Thoracic aorta (tissue), 2 donors: ENCODE measurements around the gene SCYL1. TPM values are rescaled to one million over a fixed set of nuclear protein-coding genes. Genes with fewer than 3 reads are reported as not detected.

Experiments used
- ATAC-seq: fragments of 150-250 bp; one replicate; pipeline ENCODE4 v1.8.0; 2017; ENCODE audit warnings: low read depth; ENCODE audit not compliant: insufficient number of reproducible peaks, low FRiP score
- DNase-seq: peaks from one replicate; pipeline ENCODE4 v3.0.0-alpha.2; 2020; ENCODE audit warnings: low spot score
- H3K27ac ChIP-seq, 2 donors: fragments of 200-600 bp; sonication (generic); 1 replicate in 1 of 2; 2 replicates in 1 of 2; pipeline ENCODE4 v1.5.1; 2016; ENCODE audit warnings: mild to moderate bottlenecking in 2 of 2, moderate library complexity in 2 of 2
- H3K27me3 ChIP-seq: fragments of 200-600 bp; sonication (generic); replicated peaks from 2 replicates; pipeline ENCODE4 v1.6.0; 2016; ENCODE audit warnings: mild to moderate bottlenecking; ENCODE audit not compliant: insufficient read depth
- H3K36me3 ChIP-seq: fragments of 200-600 bp; sonication (generic); one replicate; pipeline ENCODE4 v1.5.1; 2016
- H3K4me1 ChIP-seq, 2 donors: fragments of 200-600 bp; sonication (generic); 1 replicate in 1 of 2; 2 replicates in 1 of 2; pipeline versions ENCODE4 v1.5.1 to v1.6.0; 2016; ENCODE audit warnings: low read depth in 2 of 2, mild to moderate bottlenecking in 1 of 2; ENCODE audit not compliant: control insufficient read depth in 1 of 2
- H3K4me3 ChIP-seq: fragments of 200-600 bp; sonication (generic); 2 replicates; pipeline ENCODE4 v1.5.1; 2016; ENCODE audit warnings: mild to moderate bottlenecking
- H3K9me3 ChIP-seq: fragments of 200-600 bp; sonication (generic); 2 replicates; pipeline ENCODE4 v1.5.1; 2016
- CTCF ChIP-seq: fragments of 200-600 bp; sonication (generic); IDR thresholded peaks from one replicate; pipeline ENCODE4 v1.5.1; 2019; ENCODE audit warnings: antibody characterized with exemption
- total RNA-seq, 2 donors: library from RNA; depleted of rRNA; stranded (reverse); fragments of >200 nt; gene quantifications; one replicate each; pipeline versions ENCODE4 v1.1.0 to v1.2.3, GENCODE V29; 2016

SCYL1 gene
- total RNA-seq, 2 donors from 2014 or later = 96.8 to 106 TPM

- Histone ChIP-seq H3K4me3 (no peak overlapping the region), H3K4me1 (peaks cover 10 to 26% of the 10 kb centered on the region in 2 donors), H3K36me3 (peaks cover 42% of the 10 kb centered on the region), H3K9me3 (no peaks in the 10 kb centered on the region), H3K27me3 (no peaks in the 10 kb centered on the region), H3K27ac (no peak overlapping the region)
- DNase-seq = no peak
- no peak for TF ChIP-seq CTCF
- no peak for ATAC-seq
These were observed 12.4 kb downstream of the SCYL1 start for GRCh38 chr11:65537296-65537597.

- DNase-seq (no peak), ATAC-seq (no peak)
- H3K4me1 ChIP-seq = peaks cover 10 to 26% of the 10 kb centered on the region in 2 donors
- H3K9me3 ChIP-seq = no peaks in the 10 kb centered on the region
- no peak overlapping the region for H3K27ac ChIP-seq
- no peak overlapping the region for H3K4me3 ChIP-seq
- TF ChIP-seq CTCF = no peak
- H3K36me3 ChIP-seq = peaks cover 40% of the 10 kb centered on the region
- H3K27me3 ChIP-seq = no peaks in the 10 kb centered on the region
These were observed 12.8 kb downstream of the SCYL1 start for GRCh38 chr11:65537620-65538231.

GRCh38 chr11:65538232-65538914, 13.5 kb downstream of the SCYL1 start:
- H3K27me3 ChIP-seq = no peaks in the 10 kb centered on the region
- no peak overlapping the region for H3K4me3 ChIP-seq
- no peak for DNase-seq
- TF ChIP-seq CTCF = no peak
- no peak for ATAC-seq
- H3K36me3 ChIP-seq = peaks cover 35% of the 10 kb centered on the region
- peaks cover 10 to 26% of the 10 kb centered on the region in 2 donors for H3K4me1 ChIP-seq
- no peaks in the 10 kb centered on the region for H3K9me3 ChIP-seq
- H3K27ac ChIP-seq = no peak overlapping the region

GRCh38 chr11:65538915-65539743, 14.2 kb downstream of the SCYL1 start:
- peaks cover 10 to 26% of the 10 kb centered on the region in 2 donors for H3K4me1 ChIP-seq
- no peak for TF ChIP-seq CTCF
- ATAC-seq = no peak
- peak overlapping the region; percentile 79 for H3K27ac ChIP-seq
- peaks cover 33% of the 10 kb centered on the region for H3K36me3 ChIP-seq
- H3K4me3 ChIP-seq = peak overlapping the region; percentile 71
- H3K27me3 ChIP-seq = no peaks in the 10 kb centered on the region
- DNase-seq = no peak
- no peaks in the 10 kb centered on the region for H3K9me3 ChIP-seq

GRCh38 chr11:65539744-65540289, 14.9 kb downstream of the SCYL1 start:
- H3K4me3 ChIP-seq = peak overlapping the region; percentile 71
- TF ChIP-seq CTCF = no peak
- no peaks in the 10 kb centered on the region for H3K9me3 ChIP-seq
- peak overlapping the region; percentile 79 for H3K27ac ChIP-seq
- peaks cover 10 to 26% of the 10 kb centered on the region in 2 donors for H3K4me1 ChIP-seq
- no peak for ATAC-seq
- peaks cover 34% of the 10 kb centered on the region for H3K36me3 ChIP-seq
- no peaks in the 10 kb centered on the region for H3K27me3 ChIP-seq
- no peak for DNase-seq
